Measurements from ENCODE around the gene FBXW4. TPM values are rescaled to one million over a fixed set of nuclear protein-coding genes. Genes with fewer than 3 reads are reported as not detected.

Gene FBXW4
- total RNA-seq, 2 donors from 2014 or later: 33.5 to 40.5 TPM

- Histone ChIP-seq H3K27me3 (no peaks in the 10 kb centered on the region), H3K4me3 (no peak overlapping the region), H3K4me1 (no peaks in the 10 kb centered on the region), H3K9me3 (no peaks in the 10 kb centered on the region), H3K27ac (no peak overlapping the region), H3K36me3 (replicated peaks in 1 of 2; ENCODE audit: insufficient read depth in 1 of 2, low read depth in 2 of 2) (no peaks in the 10 kb centered on the region)
- no peak for ATAC-seq
- intact Hi-C loops (cut with DNase I): no loop called here
- peak in 1 of 4 donors; percentile 7 for DNase-seq
- WGBS, 2 donors: 72 to 85% methylated on average over 4 to 13 of the region's 13 CpGs
- no peak for TF ChIP-seq CTCF (IDR thresholded peaks at IDR 0.05)
- no peak for TF ChIP-seq POLR2A (IDR thresholded peaks at IDR 0.05)
These were observed 116.0 kb downstream of the FBXW4 start for GRCh38 chr10:101578803-101579515.

- H3K4me1 ChIP-seq: no peaks in the 10 kb centered on the region
- H3K27ac ChIP-seq: no peak overlapping the region
- DNase-seq (peak in 1 of 4 donors; percentile 9), ATAC-seq (no peak)
- H3K4me3 ChIP-seq: no peak overlapping the region
- intact Hi-C loops (cut with DNase I): no loop called here
- no peaks in the 10 kb centered on the region for H3K27me3 ChIP-seq
- TF ChIP-seq CTCF (IDR thresholded peaks at IDR 0.05) (no peak), POLR2A (IDR thresholded peaks at IDR 0.05) (no peak)
- 86 to 98% methylated on average over 5 of the region's 5 CpGs for WGBS, 2 donors
- H3K36me3 ChIP-seq (replicated peaks in 1 of 2; ENCODE audit: insufficient read depth in 1 of 2, low read depth in 2 of 2): no peaks in the 10 kb centered on the region
- peaks cover 0 to 2% (median 0%) of the 10 kb centered on the region in 3 donors for H3K9me3 ChIP-seq
These were observed 116.8 kb downstream of the FBXW4 start for GRCh38 chr10:101578192-101578591.

GRCh38 chr10:101577121-101577871 lies 117.7 kb downstream of the FBXW4 start:
- Histone ChIP-seq H3K4me1 (no peaks in the 10 kb centered on the region), H3K36me3 (replicated peaks in 1 of 2; ENCODE audit: insufficient read depth in 1 of 2, low read depth in 2 of 2) (no peaks in the 10 kb centered on the region), H3K27ac (no peak overlapping the region), H3K27me3 (no peaks in the 10 kb centered on the region), H3K9me3 (peaks cover 0 to 9% (median 0%) of the 10 kb centered on the region in 3 donors), H3K4me3 (no peak overlapping the region)
- DNase-seq (peak in 1 of 4 donors; percentile 7), ATAC-seq (no peak)
- TF ChIP-seq CTCF (IDR thresholded peaks at IDR 0.05) (no peak), POLR2A (IDR thresholded peaks at IDR 0.05) (no peak)
- intact Hi-C loops (cut with DNase I): no loop called here
- WGBS, 2 donors: 88 to 93% methylated on average over 7 of the region's 7 CpGs

GRCh38 chr10:101576211-101576863 lies 118.6 kb downstream of the FBXW4 start:
- no peak overlapping the region for H3K27ac ChIP-seq
- TF ChIP-seq POLR2A (IDR thresholded peaks at IDR 0.05) (no peak), CTCF (IDR thresholded peaks at IDR 0.05) (no peak)
- DNase-seq: peak in 1 of 4 donors; percentile 4
- no peaks in the 10 kb centered on the region for H3K27me3 ChIP-seq
- H3K9me3 ChIP-seq: peaks cover 0 to 9% (median 0%) of the 10 kb centered on the region in 3 donors
- WGBS, 2 donors: 91 to 93% methylated on average over 6 to 7 of the region's 7 CpGs
- no peaks in the 10 kb centered on the region for H3K4me1 ChIP-seq
- ATAC-seq: no peak
- H3K36me3 ChIP-seq (replicated peaks in 1 of 2; ENCODE audit: insufficient read depth in 1 of 2, low read depth in 2 of 2): no peaks in the 10 kb centered on the region
- H3K4me3 ChIP-seq: no peak overlapping the region
- intact Hi-C loops (cut with DNase I): no loop called here
